Parathyroid adenoma (tissue), 2 donors: ENCODE measurements around the gene PRKN.

Experiments
- H2AFZ ChIP-seq: fragments of 300-600 bp; sonication (generic); one replicate; pipeline ENCODE4 v1.7.0; 2017; ENCODE audit warnings: antibody characterized with exemption, mild to moderate bottlenecking
- H3K27ac ChIP-seq: fragments of 300-600 bp; sonication (generic); one replicate; pipeline ENCODE4 v1.7.0; 2017
- H3K27me3 ChIP-seq: fragments of 300-600 bp; sonication (generic); one replicate; pipeline ENCODE4 v1.7.0; 2017; ENCODE audit warnings: low read length; ENCODE audit not compliant: control insufficient read depth, insufficient read depth
- H3K36me3 ChIP-seq: fragments of 300-600 bp; sonication (generic); one replicate; pipeline ENCODE4 v1.7.0; 2017; ENCODE audit warnings: low read length; ENCODE audit not compliant: control insufficient read depth, insufficient read depth
- H3K4me1 ChIP-seq: fragments of 300-600 bp; sonication (generic); one replicate; pipeline ENCODE4 v1.7.0; 2017; ENCODE audit warnings: control low read depth
- H3K4me2 ChIP-seq: fragments of 300-600 bp; sonication (generic); one replicate; pipeline ENCODE4 v1.7.0; 2017; ENCODE audit warnings: low read length
- H3K4me3 ChIP-seq: fragments of 300-600 bp; sonication (generic); one replicate; pipeline ENCODE4 v1.7.0; 2017; ENCODE audit warnings: low read depth, low read length
- H3K79me2 ChIP-seq: fragments of 300-600 bp; sonication (generic); one replicate; pipeline ENCODE4 v1.7.0; 2017; ENCODE audit warnings: control low read depth
- H3K9ac ChIP-seq: fragments of 300-600 bp; sonication (generic); one replicate; pipeline ENCODE4 v1.7.0; 2017; ENCODE audit warnings: mild to moderate bottlenecking
- H3K9me3 ChIP-seq: fragments of 300-600 bp; sonication (generic); one replicate; pipeline ENCODE4 v1.7.0; 2017; ENCODE audit warnings: low read length; ENCODE audit not compliant: control insufficient read depth
- CTCF ChIP-seq: fragments of 300-600 bp; sonication (generic); IDR thresholded peaks from one replicate; pipeline ENCODE4 v1.7.0; 2017; ENCODE audit warnings: antibody characterized with exemption, mild to moderate bottlenecking
- donor health status: primary hyperparathyroidism.

PRKN gene

GRCh38 chr6:162226803-162227202 lies 500.8 kb downstream of the PRKN start:
- Histone ChIP-seq H3K9me3 (no peaks in the 10 kb centered on the region), H3K79me2 (no peaks in the 10 kb centered on the region), H2AFZ (no peak overlapping the region), H3K4me2 (no peak overlapping the region), H3K27me3 (no peaks in the 10 kb centered on the region), H3K4me3 (no peak overlapping the region), H3K9ac (no peak overlapping the region), H3K36me3 (no peaks in the 10 kb centered on the region), H3K27ac (no peak overlapping the region), H3K4me1 (no peaks in the 10 kb centered on the region)
- no peak for TF ChIP-seq CTCF

GRCh38 chr6:162222521-162222920 lies 505.0 kb downstream of the PRKN start:
- no peak overlapping the region for H3K4me3 ChIP-seq
- no peaks in the 10 kb centered on the region for H3K36me3 ChIP-seq
- no peaks in the 10 kb centered on the region for H3K27me3 ChIP-seq
- H3K9ac ChIP-seq, result no peak overlapping the region
- H2AFZ ChIP-seq, result no peak overlapping the region
- no peaks in the 10 kb centered on the region for H3K79me2 ChIP-seq
- H3K4me2 ChIP-seq, result no peak overlapping the region
- H3K27ac ChIP-seq, result no peak overlapping the region
- TF ChIP-seq CTCF, result no peak
- no peaks in the 10 kb centered on the region for H3K4me1 ChIP-seq
- H3K9me3 ChIP-seq, result no peaks in the 10 kb centered on the region

GRCh38 chr6:162220876-162221275 lies 506.7 kb downstream of the PRKN start:
- no peaks in the 10 kb centered on the region for H3K79me2 ChIP-seq
- TF ChIP-seq CTCF, result no peak
- no peaks in the 10 kb centered on the region for H3K4me1 ChIP-seq
- H3K36me3 ChIP-seq, result no peaks in the 10 kb centered on the region
- H3K27ac ChIP-seq, result no peak overlapping the region
- no peaks in the 10 kb centered on the region for H3K9me3 ChIP-seq
- H2AFZ ChIP-seq, result no peak overlapping the region
- H3K27me3 ChIP-seq, result no peaks in the 10 kb centered on the region
- no peak overlapping the region for H3K9ac ChIP-seq
- H3K4me3 ChIP-seq, result no peak overlapping the region
- H3K4me2 ChIP-seq, result no peak overlapping the region

GRCh38 chr6:162219266-162219665 lies 508.3 kb downstream of the PRKN start:
- no peak overlapping the region for H3K4me3 ChIP-seq
- TF ChIP-seq CTCF, result no peak
- H3K36me3 ChIP-seq, result no peaks in the 10 kb centered on the region
- H2AFZ ChIP-seq, result no peak overlapping the region
- H3K4me2 ChIP-seq, result no peak overlapping the region
- H3K27me3 ChIP-seq, result no peaks in the 10 kb centered on the region
- H3K27ac ChIP-seq, result no peak overlapping the region
- H3K4me1 ChIP-seq, result no peaks in the 10 kb centered on the region
- no peaks in the 10 kb centered on the region for H3K9me3 ChIP-seq
- H3K9ac ChIP-seq, result no peak overlapping the region
- no peaks in the 10 kb centered on the region for H3K79me2 ChIP-seq

- H3K4me2 ChIP-seq, result no peak overlapping the region
- H3K9ac ChIP-seq, result no peak overlapping the region
- H3K36me3 ChIP-seq, result no peaks in the 10 kb centered on the region
- H3K4me3 ChIP-seq, result no peak overlapping the region
- no peaks in the 10 kb centered on the region for H3K27me3 ChIP-seq
- no peaks in the 10 kb centered on the region for H3K9me3 ChIP-seq
- H3K79me2 ChIP-seq, result no peaks in the 10 kb centered on the region
- H3K4me1 ChIP-seq, result no peaks in the 10 kb centered on the region
- no peak for TF ChIP-seq CTCF
- no peak overlapping the region for H2AFZ ChIP-seq
- H3K27ac ChIP-seq, result no peak overlapping the region
Observed at GRCh38 chr6:162217811-162218493, 509.6 kb downstream of the PRKN start.
